Measurements from ENCODE around the gene PLEKHM3.

DNA sequence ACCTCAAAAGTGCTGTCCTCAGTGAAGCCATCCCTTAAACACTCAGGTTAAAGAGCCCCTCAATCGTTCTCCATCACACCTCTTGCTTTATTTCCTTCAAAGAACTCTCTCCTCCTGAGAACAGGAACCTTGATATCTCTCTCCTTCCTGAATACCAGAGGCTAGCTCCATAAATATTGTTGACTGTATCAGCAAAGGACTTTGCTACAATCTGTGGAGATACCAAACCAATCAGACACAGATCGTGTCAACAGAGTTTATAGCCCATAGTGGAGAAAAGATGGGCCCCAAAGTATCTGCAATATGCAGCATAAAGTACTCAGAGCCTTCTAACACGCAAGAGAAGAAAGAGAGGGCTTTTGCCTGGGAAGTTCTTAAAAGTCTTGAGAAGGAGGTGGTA, 36.4 kb downstream of the PLEKHM3 start:
- TF ChIP-seq, protein P1, sequence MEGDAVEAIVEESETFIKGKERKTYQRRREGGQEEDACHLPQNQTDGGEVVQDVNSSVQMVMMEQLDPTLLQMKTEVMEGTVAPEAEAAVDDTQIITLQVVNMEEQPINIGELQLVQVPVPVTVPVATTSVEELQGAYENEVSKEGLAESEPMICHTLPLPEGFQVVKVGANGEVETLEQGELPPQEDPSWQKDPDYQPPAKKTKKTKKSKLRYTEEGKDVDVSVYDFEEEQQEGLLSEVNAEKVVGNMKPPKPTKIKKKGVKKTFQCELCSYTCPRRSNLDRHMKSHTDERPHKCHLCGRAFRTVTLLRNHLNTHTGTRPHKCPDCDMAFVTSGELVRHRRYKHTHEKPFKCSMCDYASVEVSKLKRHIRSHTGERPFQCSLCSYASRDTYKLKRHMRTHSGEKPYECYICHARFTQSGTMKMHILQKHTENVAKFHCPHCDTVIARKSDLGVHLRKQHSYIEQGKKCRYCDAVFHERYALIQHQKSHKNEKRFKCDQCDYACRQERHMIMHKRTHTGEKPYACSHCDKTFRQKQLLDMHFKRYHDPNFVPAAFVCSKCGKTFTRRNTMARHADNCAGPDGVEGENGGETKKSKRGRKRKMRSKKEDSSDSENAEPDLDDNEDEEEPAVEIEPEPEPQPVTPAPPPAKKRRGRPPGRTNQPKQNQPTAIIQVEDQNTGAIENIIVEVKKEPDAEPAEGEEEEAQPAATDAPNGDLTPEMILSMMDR (conservative IDR thresholded peaks at IDR 0.05; ENCODE audit: low read depth in 2 of 2) = no peak
- no peak for TF ChIP-seq EZH2 (IDR thresholded peaks at IDR 0.05; ENCODE audit: low read depth, unreplicated experiment)

All from GM23338 (cell line).